Superior temporal gyrus (tissue), 1 donor: ENCODE data around the gene RHOH.

Experiments used
- DNase-seq: peaks from one replicate; pipeline ENCODE4 v3.0.0-alpha.2; 2016; ENCODE audit errors: extremely low spot score

The RHOH gene

GRCh38 chr4:40233227-40233626, 36.4 kb downstream of the RHOH start:
- no peak for DNase-seq

- no peak for DNase-seq
Measured at GRCh38 chr4:40234519-40235039, 37.7 kb downstream of the RHOH start.

GRCh38 chr4:40238008-40238699, 41.3 kb downstream of the RHOH start:
- no peak for DNase-seq

GRCh38 chr4:40238700-40239548, 42.1 kb downstream of the RHOH start:
- no peak for DNase-seq

- no peak for DNase-seq
Measured at GRCh38 chr4:40240040-40240653, 43.3 kb downstream of the RHOH start.

- DNase-seq: no peak
Measured at GRCh38 chr4:40241026-40241425, 44.2 kb downstream of the RHOH start.

GRCh38 chr4:40241941-40242340, 45.1 kb downstream of the RHOH start:
- DNase-seq: no peak

- DNase-seq: no peak
Measured at GRCh38 chr4:40243386-40243948, 46.6 kb downstream of the RHOH start.

GRCh38 chr4:40244606-40245005, 47.8 kb downstream of the RHOH start:
- DNase-seq: no peak

GRCh38 chr4:40245550-40245949, 48.7 kb downstream of the RHOH start:
- DNase-seq: no peak

GRCh38 chr4:40246011-40246900, 49.4 kb downstream of the RHOH start:
- no peak for DNase-seq

- no peak for DNase-seq
Measured at GRCh38 chr4:40246938-40247337, 50.1 kb downstream of the RHOH start.

- DNase-seq: no peak
Measured at GRCh38 chr4:40247350-40247749, 50.5 kb downstream of the RHOH start.

- no peak for DNase-seq
Measured at GRCh38 chr4:40251366-40251765, 54.5 kb downstream of the RHOH start.

GRCh38 chr4:40253906-40254305, 57.1 kb downstream of the RHOH start:
- no peak for DNase-seq

- no peak for DNase-seq
Measured at GRCh38 chr4:40254608-40255392, 58.0 kb downstream of the RHOH start.

- no peak for DNase-seq
Measured at GRCh38 chr4:40255393-40256281, 58.8 kb downstream of the RHOH start.

- DNase-seq: no peak
Measured at GRCh38 chr4:40256329-40256728, 59.5 kb downstream of the RHOH start.

- no peak for DNase-seq
Measured at GRCh38 chr4:40256817-40257216, 60.0 kb downstream of the RHOH start.
